HG02981 (cell line): ENCODE data around the gene MRPL38.
"Not testable (repeated sequence)": the region's sequence is repeated elsewhere in the genome, so short reads cannot be mapped to it uniquely, and the experiment has no call there.

Source experiments
- ATAC-seq: cut with Tn5 transposase; IDR thresholded peaks from one replicate; pipeline ENCODE4 v1.9.1; 2021; ENCODE audit warnings: mild to moderate bottlenecking, moderate library complexity; ENCODE audit not compliant: unreplicated experiment

The MRPL38 gene

DNA sequence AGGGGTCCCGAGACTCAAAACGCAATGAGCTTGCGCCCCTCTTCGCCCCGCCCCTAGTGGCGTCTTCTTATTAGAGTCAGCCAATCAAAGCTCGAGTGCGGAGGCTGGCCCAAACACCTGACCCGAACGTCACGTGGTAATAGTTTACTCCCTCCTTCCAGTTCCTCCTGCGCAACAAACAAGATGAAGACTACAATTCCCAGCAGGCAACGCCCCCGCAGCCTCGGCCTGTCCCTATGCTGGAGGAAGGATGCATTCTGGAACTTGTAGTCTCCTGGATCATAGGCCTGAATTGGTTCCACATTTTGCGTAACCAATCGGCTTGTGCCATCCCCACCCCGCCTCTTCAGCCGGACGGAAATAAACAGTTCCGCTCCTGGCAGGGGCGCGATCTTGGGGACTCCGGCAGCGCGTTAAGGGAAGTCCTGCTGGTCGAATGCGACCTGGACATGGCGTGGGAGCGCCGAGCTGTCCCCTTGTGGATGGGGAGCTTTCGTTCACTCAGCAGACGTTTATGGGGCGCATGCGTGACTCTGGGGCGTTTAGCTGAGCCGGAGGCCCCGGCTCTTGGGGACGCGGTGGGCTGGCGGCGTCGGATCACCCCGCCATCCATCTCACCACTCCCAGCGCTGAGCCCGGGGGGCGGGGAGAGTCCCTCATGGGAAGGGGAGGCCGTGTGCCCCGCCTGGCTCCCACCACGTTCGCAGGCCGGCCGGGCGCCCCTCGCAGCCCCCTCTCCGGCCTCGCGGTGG lies 49.2 kb downstream of the MRPL38 start, which contains the start of gene WBP2:
Gene WBP2, minus strand, starts transcription at position 26 of the 752 bp plus-strand sequence. CDS start 38 bp downstream, outside the sequence.
- ATAC-seq: peak; percentile 85

DNA sequence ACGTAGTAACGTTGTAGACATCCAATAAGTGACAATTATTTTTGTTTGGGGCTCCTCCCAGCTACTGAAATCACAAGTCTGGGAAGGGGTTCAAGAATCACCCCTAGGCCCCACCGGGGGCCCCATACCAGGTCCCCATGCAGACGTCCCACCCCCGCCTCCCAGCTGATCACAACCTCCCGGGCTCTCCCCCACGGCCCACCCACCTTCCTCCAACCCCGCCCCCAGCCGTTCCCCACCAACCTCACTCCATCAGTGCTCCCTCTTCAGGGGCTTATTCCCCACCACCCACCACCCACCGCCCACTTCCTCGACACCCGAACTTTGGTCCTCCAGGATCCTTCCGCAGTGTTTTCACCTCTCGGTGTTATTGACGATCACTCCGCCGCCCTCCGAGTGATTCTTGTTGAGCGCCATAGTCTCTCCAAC lies 49.8 kb downstream of the MRPL38 start:
- no peak for ATAC-seq

DNA sequence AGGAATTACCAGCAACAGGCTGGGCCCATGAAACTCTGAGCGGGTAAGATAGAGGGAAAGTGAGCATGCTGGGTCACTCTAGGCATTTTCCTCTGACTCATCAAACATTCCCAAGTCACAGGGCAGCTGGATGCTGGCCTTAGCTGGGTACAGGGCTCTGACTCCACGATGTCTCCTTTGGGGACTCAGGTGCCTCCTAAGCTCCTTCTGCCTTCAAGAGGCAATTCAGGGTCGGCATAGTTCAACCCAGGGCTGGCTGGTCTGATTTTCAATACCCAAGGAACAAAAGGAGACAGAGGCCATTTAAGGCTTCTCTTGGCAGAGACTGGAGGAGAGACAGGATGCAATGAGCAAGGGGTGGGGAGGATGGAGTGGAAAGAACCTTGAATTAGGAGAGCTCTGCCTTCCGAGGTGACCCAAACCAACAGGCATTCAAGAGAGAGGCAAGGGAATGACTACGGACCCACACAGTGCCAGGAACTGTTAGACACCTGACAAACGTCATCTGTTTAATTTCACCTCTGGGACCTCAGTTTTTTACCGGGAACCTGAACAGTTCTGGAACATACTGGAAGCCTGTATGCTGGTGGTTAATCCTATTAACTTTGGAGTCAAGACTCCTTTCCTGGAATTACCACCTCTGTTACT lies 50.5 kb downstream of the MRPL38 start:
- no peak for ATAC-seq

DNA sequence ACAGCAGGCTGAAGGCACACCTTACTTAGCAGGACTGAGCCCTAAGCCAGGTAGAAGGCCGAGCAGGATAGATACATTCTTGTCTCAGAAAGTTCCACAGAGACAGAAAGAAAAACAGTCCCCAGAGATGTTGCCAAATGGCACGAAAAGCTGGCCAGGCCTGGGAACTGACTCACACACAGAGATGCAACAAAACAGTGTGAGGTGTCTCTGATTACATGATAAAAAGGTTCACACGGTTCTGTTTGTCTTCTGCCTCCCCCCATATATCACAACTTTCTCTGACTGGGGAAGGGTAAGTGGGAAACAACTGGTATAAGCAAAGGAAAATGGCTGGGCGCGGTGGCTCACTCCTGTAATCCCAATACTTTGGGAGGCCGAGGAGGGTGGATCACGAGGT lies 51.3 kb downstream of the MRPL38 start:
- no peak for ATAC-seq

DNA sequence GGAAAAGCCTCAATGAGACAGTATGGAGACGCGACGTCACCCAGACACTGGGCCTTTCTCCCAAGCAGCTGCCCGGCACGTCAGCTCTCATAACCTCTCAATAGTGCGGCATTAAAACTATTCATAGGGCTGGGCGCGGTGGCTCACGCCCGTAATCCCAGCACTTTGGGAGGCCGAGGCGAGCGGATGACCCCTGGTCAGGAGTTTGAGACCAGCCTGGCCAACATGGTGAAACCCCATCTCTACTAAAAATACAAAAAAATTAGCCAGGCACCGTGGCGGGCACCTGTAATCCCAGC lies 53.0 kb downstream of the MRPL38 start:
- ATAC-seq: not testable (repeated sequence)

DNA sequence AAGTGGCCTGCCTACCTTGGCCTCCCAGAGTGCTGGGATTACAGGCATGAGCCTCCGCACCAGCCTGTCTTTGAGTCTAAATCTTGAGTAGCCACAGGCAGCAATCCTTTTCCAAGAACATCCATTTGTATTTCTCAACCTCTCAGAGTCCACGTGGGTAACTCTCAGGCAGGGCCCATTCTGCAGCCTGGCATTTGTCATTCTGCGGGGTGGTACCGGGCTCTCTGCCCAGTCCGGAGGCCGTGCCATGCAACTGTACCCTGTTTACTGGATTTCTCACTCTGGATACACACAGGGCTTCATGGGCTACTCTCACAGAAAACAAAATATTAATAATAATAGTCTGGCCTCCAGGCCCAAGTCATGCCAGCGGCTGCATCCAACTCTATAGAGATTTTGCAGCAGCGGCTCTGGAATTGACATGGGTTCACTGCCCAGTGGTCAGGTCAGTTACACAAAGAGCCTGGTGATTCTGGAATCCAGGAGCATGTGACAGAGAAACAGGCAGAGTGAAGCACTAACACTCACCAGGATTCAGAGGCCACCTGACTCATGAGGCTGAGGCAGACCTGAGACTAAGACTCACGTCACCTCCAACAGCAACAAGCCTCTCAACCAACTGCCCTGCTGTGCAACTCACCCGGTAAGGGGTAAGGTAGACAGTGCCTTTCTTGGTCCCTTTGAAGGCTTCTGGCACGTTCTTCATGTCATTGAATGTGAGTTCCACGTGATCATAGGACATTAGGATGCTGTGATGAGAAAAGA lies 53.6 kb downstream of the MRPL38 start:
- no peak for ATAC-seq

DNA sequence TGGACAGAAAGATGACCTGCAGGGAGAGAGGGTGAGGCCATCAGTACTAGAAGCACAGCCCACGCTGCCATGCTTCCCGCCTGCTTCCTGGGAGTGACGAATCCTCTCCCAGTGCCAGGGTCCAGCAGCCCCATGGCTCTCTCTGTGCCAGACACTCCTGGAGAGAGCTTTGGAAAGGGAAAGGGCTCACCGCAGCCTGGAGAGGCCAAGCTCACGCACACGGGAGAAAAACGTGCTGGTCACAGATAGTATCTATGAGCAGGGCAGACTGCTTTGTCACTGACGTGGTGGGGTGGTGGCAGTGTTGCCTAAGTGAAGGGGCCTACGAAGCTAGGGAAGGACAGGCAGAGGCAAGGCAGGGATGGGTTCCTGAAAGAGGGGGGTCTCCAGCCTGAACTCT lies 55.0 kb downstream of the MRPL38 start:
- no peak for ATAC-seq

DNA sequence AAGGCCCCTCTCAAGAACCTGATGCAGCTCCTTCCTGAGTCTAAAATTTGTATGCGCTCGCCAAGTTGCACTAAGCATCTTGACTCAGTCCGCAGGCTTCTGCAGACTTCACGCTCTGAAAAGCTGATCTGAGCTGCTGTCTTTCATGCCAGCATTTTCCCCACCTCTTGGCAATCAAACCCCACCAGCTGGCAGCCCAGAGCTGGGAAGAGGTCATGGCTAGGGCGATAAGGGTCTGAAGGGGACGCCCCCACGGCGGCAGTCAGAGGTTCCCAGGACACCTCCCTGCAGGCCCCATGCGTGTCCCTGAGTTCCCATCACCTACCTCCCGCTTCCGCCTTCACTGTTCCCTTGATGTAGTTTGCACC lies 55.4 kb downstream of the MRPL38 start:
- no peak for ATAC-seq
